HG03175 (cell line): ENCODE data around the gene LRP1-AS.

Experiments used
- ATAC-seq: cut with Tn5 transposase; IDR thresholded peaks from one replicate; pipeline ENCODE4 v1.9.1; 2021; ENCODE audit warnings: mild to moderate bottlenecking, moderate library complexity; ENCODE audit not compliant: unreplicated experiment

The LRP1-AS gene

DNA sequence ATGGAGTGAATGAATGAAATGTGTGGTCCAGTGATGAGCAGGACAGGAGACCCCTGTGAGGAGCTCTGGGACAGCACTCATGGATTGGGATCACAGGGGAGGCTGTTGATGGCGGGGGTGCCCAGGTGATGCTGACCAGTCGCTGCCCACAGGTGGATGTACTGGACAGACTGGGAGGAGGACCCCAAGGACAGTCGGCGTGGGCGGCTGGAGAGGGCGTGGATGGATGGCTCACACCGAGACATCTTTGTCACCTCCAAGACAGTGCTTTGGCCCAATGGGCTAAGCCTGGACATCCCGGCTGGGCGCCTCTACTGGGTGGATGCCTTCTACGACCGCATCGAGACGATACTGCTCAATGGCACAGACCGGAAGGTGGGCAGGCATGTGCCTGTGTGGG is 13.3 kb upstream of the LRP1-AS start:
- ATAC-seq = no peak

DNA sequence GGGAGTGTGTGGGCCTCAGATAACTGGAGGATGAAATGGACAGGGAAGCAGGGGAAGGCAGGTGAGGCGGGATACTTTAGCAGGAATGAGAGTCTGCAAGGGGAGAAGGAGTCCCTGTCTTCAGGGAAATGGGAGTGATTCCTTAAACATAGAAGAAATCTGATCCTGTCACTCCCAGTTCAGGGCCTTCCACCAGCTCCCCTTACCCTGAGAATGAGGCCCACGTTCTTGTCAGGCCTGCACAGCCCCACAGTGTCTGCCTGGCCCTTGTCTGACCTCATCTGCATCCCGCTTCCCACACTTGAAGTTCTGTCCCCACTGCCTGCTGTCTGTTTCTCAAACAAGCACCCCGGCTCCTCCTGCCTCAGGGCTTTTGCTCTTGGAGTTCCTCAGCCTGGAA is 12.6 kb upstream of the LRP1-AS start:
- ATAC-seq = no peak

DNA sequence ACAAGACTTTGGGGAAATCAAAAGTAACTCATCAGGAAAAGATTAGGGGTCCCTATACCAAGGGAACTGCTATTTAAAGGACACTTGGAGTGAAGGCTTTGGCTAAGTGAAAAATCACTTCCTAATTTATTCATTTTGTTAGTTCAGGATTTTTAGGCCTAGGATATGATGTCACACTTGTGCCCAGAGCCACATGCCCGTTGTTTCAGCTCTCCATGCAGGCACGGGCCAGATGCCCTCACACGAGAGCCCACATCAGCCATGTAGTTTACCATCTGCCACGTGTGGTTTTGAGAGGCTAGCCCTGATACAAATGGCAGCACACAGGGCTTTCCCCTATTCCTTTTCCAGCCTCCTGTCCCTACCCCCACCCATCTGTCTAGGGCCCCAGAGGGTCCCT is 11.9 kb upstream of the LRP1-AS start:
- ATAC-seq = no peak

DNA sequence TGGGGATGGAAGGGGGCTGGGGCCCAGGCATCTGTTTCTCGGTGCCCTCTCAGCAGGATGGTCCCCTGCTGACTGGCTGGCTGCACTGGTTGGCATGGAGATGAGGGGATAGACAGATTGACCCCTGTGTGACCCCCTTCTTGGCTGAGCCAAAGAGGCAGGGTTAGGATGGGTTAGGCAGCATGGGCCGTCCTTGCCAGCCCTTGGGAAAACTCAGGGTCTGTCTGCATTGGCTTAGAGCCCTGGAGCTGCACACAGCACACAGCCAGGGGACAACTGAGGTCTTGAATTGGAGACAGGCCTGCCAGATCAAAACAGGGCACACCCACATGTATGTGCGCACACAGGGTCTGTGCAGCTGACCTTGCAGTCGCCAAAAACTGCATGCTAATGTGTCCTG is 11.2 kb upstream of the LRP1-AS start:
- ATAC-seq = no peak

DNA sequence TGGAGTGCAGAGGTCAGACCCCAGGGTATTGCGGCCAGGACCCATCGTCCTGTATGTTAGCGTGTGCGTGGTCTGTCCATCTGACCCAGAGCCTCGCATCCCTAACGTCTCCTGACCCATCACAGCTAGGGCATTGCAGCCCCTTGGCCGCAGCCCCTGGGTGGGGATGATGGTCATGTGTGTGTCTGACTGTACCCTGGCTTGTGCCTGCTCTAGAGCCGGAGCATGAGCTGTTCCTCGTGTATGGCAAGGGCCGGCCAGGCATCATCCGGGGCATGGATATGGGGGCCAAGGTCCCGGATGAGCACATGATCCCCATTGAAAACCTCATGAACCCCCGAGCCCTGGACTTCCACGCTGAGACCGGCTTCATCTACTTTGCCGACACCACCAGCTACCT is 10.8 kb upstream of the LRP1-AS start:
- ATAC-seq = no peak

DNA sequence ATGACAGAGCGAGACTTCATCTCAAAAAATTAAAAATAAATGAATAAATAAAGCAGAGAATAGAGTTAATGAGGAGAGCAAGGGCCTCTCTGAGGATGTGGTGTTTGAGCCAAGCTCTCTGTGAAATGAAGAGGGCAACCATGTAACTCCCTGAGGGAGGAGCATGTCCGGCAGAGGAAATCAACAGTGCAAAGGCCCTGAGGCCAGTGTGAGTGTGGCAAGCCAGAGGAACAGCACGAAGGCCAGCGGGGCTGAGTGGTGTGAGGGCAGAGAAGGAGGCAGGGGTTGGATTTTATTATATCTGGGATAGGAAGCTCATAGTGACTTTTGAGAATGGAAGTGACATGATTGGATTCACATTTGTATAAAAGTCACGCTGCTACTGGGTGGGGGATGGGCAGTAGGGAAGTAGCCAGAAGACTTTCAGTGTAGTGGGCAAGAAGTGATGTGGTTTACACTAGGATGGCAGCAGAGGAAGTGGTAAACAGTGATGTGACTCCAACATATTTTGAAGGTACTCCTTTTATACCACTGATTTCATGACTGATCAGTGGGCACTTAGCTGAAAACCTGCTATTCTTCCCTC is 10.3 kb upstream of the LRP1-AS start:
- no peak for ATAC-seq

DNA sequence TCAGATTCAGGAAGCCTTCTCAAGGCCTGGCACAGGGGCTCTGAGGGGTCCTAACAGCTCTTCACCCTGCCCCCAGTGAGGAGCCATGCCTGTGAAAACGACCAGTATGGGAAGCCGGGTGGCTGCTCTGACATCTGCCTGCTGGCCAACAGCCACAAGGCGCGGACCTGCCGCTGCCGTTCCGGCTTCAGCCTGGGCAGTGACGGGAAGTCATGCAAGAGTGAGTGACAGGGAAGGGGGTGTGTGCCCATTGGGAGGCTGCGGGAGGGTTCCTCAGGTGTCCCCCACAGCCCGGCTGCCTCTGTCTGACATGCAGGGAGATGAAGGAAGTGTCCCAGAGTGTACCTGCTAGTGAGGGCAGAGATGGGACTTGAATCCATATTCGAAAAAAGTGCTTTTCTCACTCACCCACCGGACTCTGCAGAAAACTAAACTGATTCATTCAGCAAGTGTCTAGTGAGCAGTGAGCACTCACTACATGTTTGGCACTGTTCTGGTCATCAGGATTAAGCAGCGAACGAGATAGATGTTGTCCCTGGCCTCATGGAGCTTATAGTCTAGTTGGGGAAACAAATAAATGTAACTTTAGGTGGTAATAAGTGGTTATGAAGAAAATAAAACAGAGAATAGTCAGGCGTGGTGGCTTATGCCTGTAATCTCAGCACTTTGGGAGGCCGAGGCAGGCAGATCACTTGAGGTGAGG is 9.4 kb upstream of the LRP1-AS start:
- ATAC-seq = no peak

DNA sequence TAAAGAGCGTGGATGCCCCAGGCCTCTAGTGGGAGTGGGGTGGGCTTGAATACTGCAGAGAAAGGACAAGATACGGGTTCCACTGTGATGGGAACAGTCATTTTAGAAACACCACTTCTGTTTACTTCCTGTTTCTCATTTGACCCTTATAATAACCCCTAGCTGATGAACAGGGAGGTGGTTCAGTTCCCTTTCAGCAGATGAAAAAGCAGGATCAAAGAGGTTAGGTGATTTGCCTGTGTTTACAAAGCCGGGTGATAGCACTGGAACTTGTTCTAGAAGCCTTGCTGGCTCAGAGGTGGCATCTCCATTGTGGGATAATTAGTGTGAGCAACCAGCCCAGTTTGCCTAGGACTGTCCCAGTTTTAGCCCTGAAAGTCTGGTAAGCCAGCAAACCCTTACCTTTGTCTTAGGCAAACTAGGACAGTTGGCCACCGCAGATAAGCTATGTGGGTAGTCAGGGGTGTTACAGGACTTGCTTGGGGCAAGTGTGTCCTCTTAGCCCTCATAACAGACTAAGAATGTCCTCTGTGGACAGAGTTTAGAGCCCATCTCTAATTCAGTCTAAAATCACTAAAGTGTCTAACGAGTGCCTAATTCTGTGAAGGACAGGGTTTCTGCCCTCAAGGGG is 7.5 kb upstream of the LRP1-AS start:
- ATAC-seq = no peak

DNA sequence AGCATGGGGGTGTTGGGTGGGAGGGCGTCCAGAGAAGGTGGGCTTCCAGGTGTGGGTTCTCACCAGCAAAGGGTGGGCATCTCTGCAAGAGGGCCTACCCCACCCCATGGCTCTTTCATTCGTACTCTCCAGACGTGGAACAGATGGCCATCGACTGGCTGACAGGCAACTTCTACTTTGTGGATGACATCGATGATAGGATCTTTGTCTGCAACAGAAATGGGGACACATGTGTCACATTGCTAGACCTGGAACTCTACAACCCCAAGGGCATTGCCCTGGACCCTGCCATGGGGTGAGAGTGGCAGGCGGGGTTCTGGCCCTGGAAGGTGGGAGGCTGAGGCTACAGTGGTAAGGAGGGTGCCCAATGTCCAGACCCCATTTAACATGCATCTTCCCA is 6.7 kb upstream of the LRP1-AS start:
- no peak for ATAC-seq

DNA sequence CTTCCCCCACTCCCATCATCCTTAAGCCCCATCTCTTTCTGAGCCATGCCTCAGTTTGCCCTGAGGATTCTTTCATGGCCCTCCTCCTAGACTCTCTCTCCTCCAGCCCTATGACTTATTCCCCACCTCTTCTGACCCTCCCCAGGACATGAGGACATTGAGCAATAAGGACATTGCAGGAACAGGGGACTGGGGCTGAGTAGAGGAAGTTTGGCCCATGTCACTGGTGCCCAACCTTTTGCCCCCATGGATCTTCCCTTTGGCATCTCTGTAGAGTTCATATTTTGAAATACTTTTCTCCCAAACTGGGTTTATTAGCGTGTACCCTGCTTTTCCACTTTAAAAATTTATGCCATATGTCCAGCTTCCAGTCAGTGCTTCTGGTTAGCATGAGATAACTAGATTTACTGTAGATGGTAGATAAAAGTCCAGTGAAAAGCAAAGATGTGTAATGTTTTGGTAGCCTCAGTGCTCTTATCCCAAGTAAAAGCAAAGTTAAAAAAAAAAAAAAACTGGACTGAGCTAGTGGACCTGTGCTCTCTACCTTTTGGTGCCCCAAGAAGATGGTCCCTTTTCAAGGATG is 6.1 kb upstream of the LRP1-AS start:
- ATAC-seq = no peak

DNA sequence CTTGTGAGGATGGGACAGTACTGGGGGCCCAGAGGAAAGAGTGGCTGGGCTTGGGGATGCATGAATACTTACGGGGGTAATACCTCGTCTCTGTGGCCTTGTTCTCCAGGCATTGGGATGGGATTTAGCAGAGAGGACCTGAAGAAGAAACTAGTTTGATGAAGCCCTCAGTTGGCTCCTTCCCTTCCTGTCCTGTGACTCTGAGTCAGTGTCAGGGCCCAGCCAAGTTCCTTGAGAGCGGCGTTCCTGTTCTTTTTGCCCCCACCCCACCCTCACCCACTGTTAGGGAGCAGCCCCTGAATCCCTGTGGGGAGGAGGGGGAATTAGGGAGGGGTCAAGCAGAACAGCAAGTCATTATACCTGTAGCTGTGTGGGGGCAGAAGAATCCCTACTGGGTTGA is 5.2 kb upstream of the LRP1-AS start:
- no peak for ATAC-seq

DNA sequence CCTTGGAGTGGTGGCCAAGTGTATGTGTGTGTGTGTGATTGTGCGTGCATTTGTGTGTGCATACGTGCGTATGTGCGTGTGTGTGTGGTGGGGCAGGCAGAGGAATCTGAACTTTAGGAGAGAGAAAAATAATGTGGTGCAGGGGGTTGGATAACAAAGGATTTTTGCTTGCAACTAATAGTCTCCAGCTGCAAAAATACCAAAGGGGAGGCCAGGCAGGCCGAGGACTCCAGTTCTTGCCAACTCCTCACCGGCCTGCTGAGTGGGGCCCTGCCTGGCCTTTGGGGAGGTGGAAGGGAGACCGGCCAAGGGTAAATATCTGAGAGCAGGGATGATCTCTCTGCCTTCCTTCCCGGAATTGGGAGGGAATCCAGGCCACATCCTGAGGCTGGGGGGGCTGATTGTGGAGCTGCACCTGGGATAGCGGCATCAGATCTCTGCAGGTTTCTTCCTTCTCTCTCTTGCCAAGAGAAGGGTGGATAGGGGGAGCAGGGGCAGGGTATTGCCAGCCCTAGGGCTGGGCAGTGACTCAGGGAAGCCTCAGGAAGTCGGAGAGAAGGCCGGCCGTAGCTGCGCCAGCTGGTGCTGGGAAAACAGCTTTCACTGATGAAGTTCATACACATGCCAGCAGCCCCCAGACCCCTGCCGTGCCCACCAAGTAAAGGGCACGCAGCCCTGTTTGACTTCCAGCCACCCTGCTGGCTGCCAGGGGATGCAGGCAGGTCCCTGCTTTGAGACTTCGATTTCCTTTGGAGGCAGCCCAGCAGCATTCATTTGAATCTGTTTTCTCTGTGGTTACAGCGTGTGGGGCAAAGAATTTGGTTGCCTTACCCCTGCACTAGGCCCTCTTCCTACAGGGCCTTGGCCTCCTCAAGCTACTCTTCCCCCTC is 4.6 kb upstream of the LRP1-AS start:
- no peak for ATAC-seq

DNA sequence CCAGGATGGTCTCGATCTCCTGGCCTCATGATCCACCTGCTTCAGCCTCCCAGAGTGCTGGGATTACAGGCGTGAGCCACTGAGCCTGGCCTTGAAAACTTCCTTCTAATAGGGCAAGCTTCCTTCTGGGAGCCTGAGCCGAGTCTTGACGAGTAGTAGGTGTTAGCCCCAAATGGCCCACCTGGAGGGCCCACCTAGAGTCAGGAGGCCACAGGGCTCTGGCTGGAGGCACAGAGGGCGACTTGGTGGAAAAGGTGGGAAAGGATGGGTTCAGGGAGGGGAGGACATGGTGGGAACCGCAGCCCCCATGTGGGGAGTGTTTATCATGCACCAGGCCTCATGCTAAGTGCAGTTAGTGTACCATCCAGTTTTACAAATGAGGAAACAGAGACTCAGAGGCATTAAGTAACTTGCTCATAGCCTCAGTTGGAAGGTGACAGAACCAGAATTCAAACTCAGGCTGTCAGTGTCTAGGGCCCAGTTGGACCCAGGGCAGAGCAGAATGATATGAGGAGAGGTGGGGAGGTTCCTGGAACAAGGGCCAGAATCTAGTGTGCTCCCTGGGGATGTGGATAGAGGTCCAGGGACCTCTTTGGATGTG is 3.1 kb upstream of the LRP1-AS start:
- no peak for ATAC-seq

DNA sequence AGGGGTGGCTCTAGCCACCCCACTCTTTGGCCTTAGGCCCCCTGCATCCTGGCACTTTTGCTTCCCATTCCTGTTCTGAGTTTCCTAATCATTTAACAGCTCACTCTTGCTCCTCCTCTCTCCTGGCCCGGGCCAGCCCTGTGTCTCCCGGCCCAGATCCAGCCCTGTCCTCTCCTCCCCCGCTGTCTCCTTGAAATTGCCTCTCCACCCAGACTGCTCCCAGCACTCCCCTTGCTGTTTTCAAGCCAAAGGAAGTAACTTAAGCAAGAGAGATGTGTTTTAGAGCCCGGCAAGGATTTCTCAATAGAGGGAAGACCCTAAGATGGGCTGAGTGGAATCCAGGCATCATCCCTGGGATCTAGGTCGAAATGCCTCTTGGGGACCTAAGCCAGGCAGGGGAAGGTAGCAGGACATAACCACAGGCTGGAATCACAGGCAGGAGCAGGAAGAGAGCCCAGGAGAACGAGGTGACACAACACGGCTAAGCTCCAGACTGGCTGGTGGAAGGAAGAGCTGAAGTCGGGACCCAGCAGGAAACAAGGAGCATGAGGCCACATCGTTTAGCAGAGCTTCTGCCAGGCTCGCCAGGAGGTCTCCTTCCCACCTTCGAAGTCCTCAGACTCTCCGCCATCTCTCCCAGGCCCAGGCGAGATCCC is 2.0 kb upstream of the LRP1-AS start:
- no peak for ATAC-seq

DNA sequence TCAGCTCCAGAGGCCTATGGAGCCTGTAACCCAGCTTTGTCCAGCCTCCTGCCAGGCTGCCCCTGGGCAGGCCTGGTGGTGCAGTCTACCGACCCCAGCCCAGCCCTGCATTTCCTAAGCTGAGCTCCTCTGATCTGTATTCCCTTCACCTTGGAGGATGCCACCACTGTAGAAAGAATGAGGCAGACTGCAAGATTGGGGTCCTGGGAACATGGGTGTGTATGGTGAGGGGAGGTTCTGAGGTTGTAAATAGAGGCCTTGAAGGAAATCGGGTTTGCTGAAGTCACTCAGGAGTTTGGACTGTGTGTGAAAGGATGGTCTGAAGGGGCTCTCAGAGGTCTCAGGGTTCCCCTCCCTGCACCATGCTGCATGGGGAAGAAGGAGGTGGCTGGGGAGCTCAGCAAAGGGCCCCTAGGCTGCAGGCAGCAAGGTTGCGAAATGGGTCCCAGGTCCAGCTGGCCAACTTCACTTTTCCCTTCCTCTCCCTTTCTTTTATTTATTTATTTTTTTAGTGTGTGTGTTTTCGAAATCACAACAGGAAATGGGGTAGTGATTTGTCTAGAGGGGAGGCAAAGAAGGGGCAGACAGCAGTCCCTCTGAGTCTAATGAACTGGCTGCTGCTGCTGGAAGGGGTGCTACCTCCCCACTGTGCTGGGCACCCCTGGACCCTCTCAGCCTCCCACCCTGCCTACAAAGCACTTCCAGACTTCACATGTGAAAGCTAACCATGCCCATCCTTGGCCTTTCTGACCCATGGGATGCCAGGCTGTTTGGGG is 1.2 kb upstream of the LRP1-AS start:
- no peak for ATAC-seq

DNA sequence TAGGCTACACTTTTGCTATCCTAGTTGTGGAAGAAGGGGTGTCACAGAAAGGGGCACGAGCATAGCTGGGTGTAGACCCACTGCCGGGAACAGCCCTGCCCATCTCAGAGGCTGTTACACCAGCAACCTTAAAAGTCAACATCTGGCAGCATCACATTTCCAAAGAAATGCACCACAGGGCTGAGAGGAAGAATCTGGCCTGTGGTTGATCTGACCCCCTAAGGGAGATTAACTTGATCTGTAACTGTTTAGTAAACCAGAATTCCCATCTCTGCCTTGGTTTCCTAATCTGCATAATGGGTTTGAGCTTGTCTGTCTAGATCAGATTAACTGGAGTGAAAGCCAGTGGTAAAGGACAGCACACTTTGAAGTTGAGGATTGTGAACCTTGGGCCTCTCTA is 1.3 kb downstream of the LRP1-AS start:
- ATAC-seq = no peak

DNA sequence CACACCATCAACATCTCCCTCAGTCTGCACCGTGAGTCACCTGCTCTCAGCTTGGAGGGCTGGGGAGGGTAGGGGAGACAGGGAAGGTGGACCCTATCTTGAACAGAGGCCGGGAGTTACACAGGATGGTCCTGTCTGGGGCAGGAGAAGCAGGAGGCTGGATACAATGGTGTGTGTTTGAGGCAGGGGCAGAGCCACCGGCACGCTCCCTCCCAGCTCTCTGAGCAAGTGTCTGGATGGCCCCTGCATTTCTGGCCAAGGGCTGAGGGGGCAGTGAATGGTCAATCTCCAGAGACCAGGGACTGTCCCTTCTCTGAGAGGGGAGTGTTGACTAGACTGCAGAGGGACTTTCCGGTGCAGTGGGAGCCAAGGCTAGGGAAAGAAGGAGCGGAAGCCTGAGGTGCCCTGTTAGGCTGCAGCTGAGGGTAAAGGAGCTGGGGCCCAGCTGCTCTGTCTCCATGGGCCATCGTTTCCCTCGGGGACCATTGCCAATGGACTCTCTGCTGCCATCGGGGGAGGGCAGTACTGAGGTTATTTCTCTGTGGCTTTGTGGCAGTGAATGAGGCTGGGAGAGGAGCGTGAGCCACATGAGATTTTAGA is 1.9 kb downstream of the LRP1-AS start:
- no peak for ATAC-seq

DNA sequence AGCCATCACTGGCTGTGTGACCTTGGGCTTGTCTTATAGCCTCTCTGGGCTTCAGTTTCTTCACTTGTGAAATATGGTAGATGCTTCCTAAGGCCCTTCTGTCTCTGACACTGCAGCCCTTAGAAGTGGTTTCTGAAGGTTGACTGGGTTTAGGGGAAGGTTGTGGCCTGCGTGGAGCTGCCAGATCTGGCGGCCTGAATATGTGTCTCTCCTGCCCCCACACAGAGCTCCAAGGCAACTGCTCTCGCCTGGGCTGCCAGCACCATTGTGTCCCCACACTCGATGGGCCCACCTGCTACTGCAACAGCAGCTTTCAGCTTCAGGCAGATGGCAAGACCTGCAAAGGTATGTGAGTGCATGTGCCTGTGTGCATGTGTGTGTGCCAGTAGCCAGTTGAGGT is 4.0 kb downstream of the LRP1-AS start:
- ATAC-seq = no peak

DNA sequence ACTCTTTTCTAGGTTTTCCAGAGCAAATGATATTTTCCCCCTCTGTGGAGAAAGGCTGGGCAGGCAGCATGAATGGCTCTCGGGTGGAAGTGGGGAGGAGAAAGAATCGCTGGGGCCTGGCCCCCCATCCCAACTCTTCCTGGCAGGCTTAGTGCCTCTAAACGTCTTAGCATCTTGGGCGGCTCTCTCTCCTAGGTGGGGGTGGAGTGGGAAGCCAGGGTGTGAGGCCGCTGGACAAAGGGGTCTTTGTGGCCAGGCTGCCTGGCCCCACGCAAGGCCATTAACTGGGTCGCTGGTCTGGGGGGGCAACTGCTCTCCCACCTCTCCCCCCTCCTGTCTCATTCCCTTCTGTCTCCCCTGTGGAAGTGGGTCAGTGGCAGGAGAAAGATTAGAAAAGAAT is 4.7 kb downstream of the LRP1-AS start:
- ATAC-seq = no peak
